Measurements from ENCODE around the gene TFAP2A.

TFAP2A gene

GRCh38 chr6:10413262-10413849 lies 1.5 kb downstream of the TFAP2A start:
- ATAC-seq (replicated peaks): no peak
- Mint-ChIP-seq H3K9me3 (peaks cover 9 to 15% of the 10 kb centered on the region in 2 donors), H3K36me3 (ENCODE audit: insufficient read depth) (peaks cover 52% of the 10 kb centered on the region), H3K27me3 (peaks cover 88 to 97% of the 10 kb centered on the region in 2 donors), H3K27ac (peak overlapping the region; percentile 90 to 92), H3K4me3 (peak overlapping the region; percentile 82 to 98), H3K4me1 (ENCODE audit: low read depth in 2 of 2) (peaks cover 34 to 35% of the 10 kb centered on the region in 2 donors)
- no peak for DNase-seq

GRCh38 chr6:10412461-10413261 lies 2.2 kb downstream of the TFAP2A start:
- ATAC-seq (replicated peaks) (peak; percentile 34), DNase-seq (no peak)
- peaks cover 50% of the 10 kb centered on the region for H3K36me3 Mint-ChIP-seq (ENCODE audit: insufficient read depth)
- peak overlapping the region; percentile 90 to 92 for H3K27ac Mint-ChIP-seq
- peak overlapping the region; percentile 95 to 98 for H3K4me3 Mint-ChIP-seq
- peaks cover 9 to 15% of the 10 kb centered on the region in 2 donors for H3K9me3 Mint-ChIP-seq
- H3K27me3 Mint-ChIP-seq: peaks cover 84 to 97% of the 10 kb centered on the region in 2 donors
- H3K4me1 Mint-ChIP-seq (ENCODE audit: low read depth in 2 of 2): peaks cover 31 to 35% of the 10 kb centered on the region in 2 donors

GRCh38 chr6:10411971-10412460 lies 2.9 kb downstream of the TFAP2A start:
- DNase-seq (peak; percentile 14 to 31 (median 19)), ATAC-seq (replicated peaks) (peak; percentile 74)
- peaks cover 84 to 97% of the 10 kb centered on the region in 2 donors for H3K27me3 Mint-ChIP-seq
- H3K36me3 Mint-ChIP-seq (ENCODE audit: insufficient read depth): peaks cover 45% of the 10 kb centered on the region
- peak overlapping the region; percentile 87 to 88 for H3K27ac Mint-ChIP-seq
- H3K9me3 Mint-ChIP-seq: peaks cover 9 to 15% of the 10 kb centered on the region in 2 donors
- H3K4me1 Mint-ChIP-seq (ENCODE audit: low read depth in 2 of 2): peaks cover 27 to 31% of the 10 kb centered on the region in 2 donors
- peak overlapping the region; percentile 95 to 98 for H3K4me3 Mint-ChIP-seq

GRCh38 chr6:10411131-10411970 lies 3.5 kb downstream of the TFAP2A start:
- ATAC-seq (replicated peaks) (peak; percentile 33), DNase-seq (no peak)
- H3K4me1 Mint-ChIP-seq (ENCODE audit: low read depth in 2 of 2): peaks cover 25 to 31% of the 10 kb centered on the region in 2 donors
- H3K4me3 Mint-ChIP-seq: peak overlapping the region; percentile 95 to 98
- peaks cover 82 to 97% of the 10 kb centered on the region in 2 donors for H3K27me3 Mint-ChIP-seq
- H3K36me3 Mint-ChIP-seq (ENCODE audit: insufficient read depth): peaks cover 39% of the 10 kb centered on the region
- peaks cover 10 to 15% of the 10 kb centered on the region in 2 donors for H3K9me3 Mint-ChIP-seq
- H3K27ac Mint-ChIP-seq: peak overlapping the region; percentile 87 to 88

GRCh38 chr6:10410207-10411050 lies 4.4 kb downstream of the TFAP2A start:
- ATAC-seq (replicated peaks) (no peak), DNase-seq (no peak)
- Mint-ChIP-seq H3K27ac (peak overlapping the region in 1 of 2 donors; percentile 83), H3K27me3 (peaks cover 73 to 88% of the 10 kb centered on the region in 2 donors), H3K9me3 (peaks cover 14 to 19% of the 10 kb centered on the region in 2 donors), H3K36me3 (ENCODE audit: insufficient read depth) (peaks cover 31% of the 10 kb centered on the region), H3K4me3 (peak overlapping the region; percentile 95 to 98), H3K4me1 (ENCODE audit: low read depth in 2 of 2) (peaks cover 25 to 29% of the 10 kb centered on the region in 2 donors)

- H3K9me3 Mint-ChIP-seq: peaks cover 10 to 21% of the 10 kb centered on the region in 2 donors
- peak overlapping the region; percentile 56 to 65 for H3K4me3 Mint-ChIP-seq
- H3K27ac Mint-ChIP-seq: peak overlapping the region in 1 of 2 donors; percentile 67
- DNase-seq (no peak), ATAC-seq (replicated peaks) (no peak)
- peaks cover 67 to 82% of the 10 kb centered on the region in 2 donors for H3K27me3 Mint-ChIP-seq
- H3K36me3 Mint-ChIP-seq (ENCODE audit: insufficient read depth): peaks cover 26% of the 10 kb centered on the region
- H3K4me1 Mint-ChIP-seq (ENCODE audit: low read depth in 2 of 2): peaks cover 25 to 27% of the 10 kb centered on the region in 2 donors
These were observed 5.1 kb downstream of the TFAP2A start for GRCh38 chr6:10409731-10410206.

- no peak for ATAC-seq (replicated peaks)
These were observed 5.6 kb downstream of the TFAP2A start for GRCh38 chr6:10409233-10409721.

GRCh38 chr6:10408457-10408856 lies 6.4 kb downstream of the TFAP2A start:
- peaks cover 10 to 21% of the 10 kb centered on the region in 2 donors for H3K9me3 Mint-ChIP-seq
- H3K27me3 Mint-ChIP-seq: peaks cover 56 to 68% of the 10 kb centered on the region in 2 donors
- H3K4me1 Mint-ChIP-seq (ENCODE audit: low read depth in 2 of 2): peaks cover 21 to 28% of the 10 kb centered on the region in 2 donors
- H3K4me3 Mint-ChIP-seq: no peak overlapping the region
- ATAC-seq (replicated peaks) (no peak), DNase-seq (no peak)
- H3K27ac Mint-ChIP-seq: no peak overlapping the region
- H3K36me3 Mint-ChIP-seq (ENCODE audit: insufficient read depth): peaks cover 29% of the 10 kb centered on the region

More at GRCh38 chr6:10409233-10409721, 5.6 kb downstream of the TFAP2A start:
- Mint-ChIP-seq H3K4me3 (peak overlapping the region; percentile 56 to 65), H3K27ac (peak overlapping the region in 1 of 2 donors; percentile 67), H3K4me1 (ENCODE audit: low read depth in 2 of 2) (peaks cover 27% of the 10 kb centered on the region in 2 donors), H3K27me3 (peaks cover 64 to 77% of the 10 kb centered on the region in 2 donors), H3K9me3 (peaks cover 10 to 21% of the 10 kb centered on the region in 2 donors), H3K36me3 (ENCODE audit: insufficient read depth) (peaks cover 27% of the 10 kb centered on the region)
- DNase-seq: no peak

- H3K4me1 Mint-ChIP-seq (ENCODE audit: low read depth in 2 of 2): peaks cover 18 to 22% of the 10 kb centered on the region in 2 donors
- peaks cover 34% of the 10 kb centered on the region for H3K36me3 Mint-ChIP-seq (ENCODE audit: insufficient read depth)
- ATAC-seq (replicated peaks): no peak
- H3K9me3 Mint-ChIP-seq: peaks cover 10 to 21% of the 10 kb centered on the region in 2 donors
- no peak overlapping the region for H3K4me3 Mint-ChIP-seq
- no peak for DNase-seq
- H3K27me3 Mint-ChIP-seq: peaks cover 49 to 62% of the 10 kb centered on the region in 2 donors
- H3K27ac Mint-ChIP-seq: no peak overlapping the region
These were observed 7.2 kb downstream of the TFAP2A start for GRCh38 chr6:10407674-10408054.

GRCh38 chr6:10407018-10407673 lies 7.7 kb downstream of the TFAP2A start:
- no peak for DNase-seq
- H3K4me1 Mint-ChIP-seq (ENCODE audit: low read depth in 2 of 2): peaks cover 17 to 20% of the 10 kb centered on the region in 2 donors
- ATAC-seq (replicated peaks): no peak
- no peak overlapping the region for H3K27ac Mint-ChIP-seq
- peaks cover 46 to 57% of the 10 kb centered on the region in 2 donors for H3K27me3 Mint-ChIP-seq
- no peak overlapping the region for H3K4me3 Mint-ChIP-seq
- H3K36me3 Mint-ChIP-seq (ENCODE audit: insufficient read depth): peaks cover 32% of the 10 kb centered on the region
- peaks cover 13 to 21% of the 10 kb centered on the region in 2 donors for H3K9me3 Mint-ChIP-seq

GRCh38 chr6:10406556-10406955 lies 8.3 kb downstream of the TFAP2A start:
- DNase-seq (no peak), ATAC-seq (replicated peaks) (no peak)
- Mint-ChIP-seq H3K36me3 (ENCODE audit: insufficient read depth) (peaks cover 26% of the 10 kb centered on the region), H3K9me3 (peaks cover 13 to 21% of the 10 kb centered on the region in 2 donors), H3K4me1 (ENCODE audit: low read depth in 2 of 2) (peaks cover 12 to 14% of the 10 kb centered on the region in 2 donors), H3K27ac (no peak overlapping the region), H3K4me3 (no peak overlapping the region), H3K27me3 (peaks cover 40 to 55% of the 10 kb centered on the region in 2 donors)
